CD4-positive, CD25-positive, alpha-beta regulatory T cell (primary cell): ENCODE measurements around the gene TMBIM1. TPM values are rescaled to one million over a fixed set of nuclear protein-coding genes. Genes with fewer than 3 reads are reported as not detected.

Experiments used
- ATAC-seq, 2 donors: fragments of 150-1000 bp; cut with Tn5 transposase; one replicate each; pipeline ENCODE4 v1.10.0; 2021; ENCODE audit warnings: low read depth in 2 of 2, moderate number of reproducible peaks in 2 of 2, moderate library complexity in 1 of 2
- DNase-seq, 3 donors: peaks; one replicate each; pipeline versions ENCODE4 v3.0.0 to v3.0.0-alpha.2; 2012 to 2022; ENCODE audit warnings: mixed read lengths in 1 of 3
- H3K27ac ChIP-seq: one replicate; pipeline ENCODE4 v1.7.0; 2013; ENCODE audit warnings: mild to moderate bottlenecking, low read length; ENCODE audit not compliant: insufficient read depth, poor library complexity, severe bottlenecking
- H3K27me3 ChIP-seq: one replicate; pipeline ENCODE4 v1.7.0; 2013; ENCODE audit warnings: low read length; ENCODE audit not compliant: control insufficient read depth, insufficient read depth
- H3K36me3 ChIP-seq: one replicate; pipeline ENCODE4 v1.7.0; 2013; ENCODE audit warnings: mild to moderate bottlenecking, low read length, moderate library complexity; ENCODE audit not compliant: control insufficient read depth, insufficient read depth
- H3K4me1 ChIP-seq: 2 replicates; pipeline ENCODE4 v1.7.0; 2013; ENCODE audit warnings: mild to moderate bottlenecking, low read length; ENCODE audit not compliant: insufficient read depth, control insufficient read depth, poor library complexity, severe bottlenecking
- H3K4me3 ChIP-seq: one replicate; pipeline ENCODE4 v1.7.0; 2013; ENCODE audit warnings: low read depth, mild to moderate bottlenecking, low read length, moderate library complexity
- H3K9me3 ChIP-seq, 2 experiments: 1 replicate in 1 of 2; 2 replicates in 1 of 2; pipeline ENCODE4 v1.7.0; 2013; ENCODE audit warnings: low read length in 2 of 2, mild to moderate bottlenecking in 1 of 2, moderate library complexity in 1 of 2; ENCODE audit not compliant: control insufficient read depth in 2 of 2
- H3K27ac Mint-ChIP-seq, 3 donors: one replicate each; pipeline ENCODE4 v1.8.0; 2020 to 2022; ENCODE audit warnings: mild to moderate bottlenecking in 3 of 3, mixed read lengths in 3 of 3, moderate library complexity in 2 of 3
- H3K27me3 Mint-ChIP-seq: one replicate; pipeline ENCODE4 v1.8.0; 2022; ENCODE audit warnings: mild to moderate bottlenecking, mixed read lengths
- H3K36me3 Mint-ChIP-seq: one replicate; pipeline ENCODE4 v1.8.0; 2020; ENCODE audit warnings: mixed read lengths
- H3K4me1 Mint-ChIP-seq, 4 donors: one replicate each; pipeline ENCODE4 v1.8.0; 2020 to 2022; ENCODE audit warnings: mixed read lengths in 4 of 4, mild to moderate bottlenecking in 1 of 4
- H3K4me3 Mint-ChIP-seq, 4 donors: one replicate each; pipeline ENCODE4 v1.8.0; 2020 to 2022; ENCODE audit warnings: mild to moderate bottlenecking in 4 of 4, mixed read lengths in 4 of 4, moderate library complexity in 3 of 4
- H3K9me3 Mint-ChIP-seq, 7 donors: one replicate each; pipeline ENCODE4 v1.8.0; 2020 to 2022; ENCODE audit warnings: mixed read lengths in 7 of 7, mild to moderate bottlenecking in 3 of 7, moderate library complexity in 2 of 7
- polyA plus RNA-seq, 4 donors: library from polyadenylated mRNA; unstranded; fragments of 300-500 nt; fragmentation: Illumina TruSeq; gene quantifications; one replicate each; pipeline ENCODE4 v1.2.3, GENCODE V29; 2021
- total RNA-seq: library from RNA; stranded (reverse); gene quantifications from one replicate; pipeline ENCODE4 v1.2.3, GENCODE V29; 2022

The TMBIM1 gene
- total and polyA plus RNA-seq, 5 donors from 2014 or later, result 96.4 to 180 (median 162) TPM

- peaks cover 57% of the 10 kb centered on the region for H3K36me3 ChIP-seq
- H3K9me3 Mint-ChIP-seq, result no peaks in the 10 kb centered on the region
- H3K27ac Mint-ChIP-seq, result peak overlapping the region; percentile 16 to 35 (median 17)
- no peak for DNase-seq
- H3K27me3 Mint-ChIP-seq, result no peaks in the 10 kb centered on the region
- H3K4me1 Mint-ChIP-seq, result peaks cover 5 to 30% (median 15%) of the 10 kb centered on the region in 4 donors
- peak overlapping the region in 1 of 4 donors; percentile 6 for H3K4me3 Mint-ChIP-seq
- no peaks in the 10 kb centered on the region for H3K27me3 ChIP-seq
- H3K36me3 Mint-ChIP-seq, result peaks cover 33% of the 10 kb centered on the region
- no peaks in the 10 kb centered on the region for H3K9me3 ChIP-seq
- no peak overlapping the region for H3K27ac ChIP-seq
- ATAC-seq, result no peak
- peaks cover 6% of the 10 kb centered on the region for H3K4me1 ChIP-seq
- H3K4me3 ChIP-seq, result no peak overlapping the region
These were observed 36.9 kb downstream of the TMBIM1 start for GRCh38 chr2:218255446-218255845.

DNA sequence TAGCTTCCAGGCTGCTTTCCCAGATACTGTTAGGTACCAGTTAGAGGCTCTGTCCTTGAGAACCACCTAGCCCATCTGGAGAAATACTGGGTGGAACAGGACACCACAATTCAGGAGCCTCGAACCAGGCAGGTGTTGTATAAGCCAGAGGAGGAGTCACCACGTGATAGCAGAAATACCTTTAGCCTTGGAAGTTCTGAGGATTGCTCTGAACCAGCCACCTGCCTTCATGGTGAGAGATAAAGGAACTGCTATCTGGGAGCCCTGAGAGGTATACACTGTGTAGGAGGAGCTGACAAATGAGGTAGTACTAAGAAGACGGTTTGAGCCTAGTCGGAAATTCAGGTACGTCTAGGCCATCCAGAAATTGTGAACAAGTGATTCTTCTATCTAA, 39.1 kb downstream of the TMBIM1 start:
- no peak overlapping the region for H3K27ac ChIP-seq
- no peak for ATAC-seq

GRCh38 chr2:218252509-218253231, 39.6 kb downstream of the TMBIM1 start:
- Histone ChIP-seq H3K4me3 (no peak overlapping the region), H3K27me3 (no peaks in the 10 kb centered on the region), H3K4me1 (peaks cover 5% of the 10 kb centered on the region), H3K9me3 (no peaks in the 10 kb centered on the region), H3K27ac (no peak overlapping the region), H3K36me3 (peaks cover 85% of the 10 kb centered on the region)
- peaks cover 5 to 12% (median 10%) of the 10 kb centered on the region in 4 donors for H3K4me1 Mint-ChIP-seq
- H3K27ac Mint-ChIP-seq, result peak overlapping the region in 1 of 3 donors; percentile 46
- H3K4me3 Mint-ChIP-seq, result no peak overlapping the region
- H3K9me3 Mint-ChIP-seq, result no peaks in the 10 kb centered on the region
- DNase-seq (no peak), ATAC-seq (no peak)
- no peaks in the 10 kb centered on the region for H3K27me3 Mint-ChIP-seq
- H3K36me3 Mint-ChIP-seq, result peaks cover 51% of the 10 kb centered on the region

More for the DNA sequence above, 39.1 kb downstream of the TMBIM1 start:
- DNase-seq, result no peak
- Mint-ChIP-seq H3K9me3 (no peaks in the 10 kb centered on the region), H3K4me1 (peaks cover 5 to 15% (median 12%) of the 10 kb centered on the region in 4 donors), H3K27ac (no peak overlapping the region), H3K27me3 (no peaks in the 10 kb centered on the region), H3K36me3 (peaks cover 46% of the 10 kb centered on the region), H3K4me3 (no peak overlapping the region)
- H3K36me3 ChIP-seq, result peaks cover 79% of the 10 kb centered on the region
- peaks cover 6% of the 10 kb centered on the region for H3K4me1 ChIP-seq
- no peaks in the 10 kb centered on the region for H3K9me3 ChIP-seq
- H3K4me3 ChIP-seq, result no peak overlapping the region
- H3K27me3 ChIP-seq, result no peaks in the 10 kb centered on the region

GRCh38 chr2:218249691-218250090, 42.6 kb downstream of the TMBIM1 start:
- Mint-ChIP-seq H3K27ac (peak overlapping the region in 1 of 3 donors; percentile 69), H3K4me3 (no peak overlapping the region), H3K9me3 (no peaks in the 10 kb centered on the region), H3K4me1 (peaks cover 0 to 10% (median 5%) of the 10 kb centered on the region in 4 donors), H3K36me3 (peaks cover 48% of the 10 kb centered on the region), H3K27me3 (no peaks in the 10 kb centered on the region)
- no peaks in the 10 kb centered on the region for H3K27me3 ChIP-seq
- no peak overlapping the region for H3K4me3 ChIP-seq
- DNase-seq, result no peak
- H3K4me1 ChIP-seq, result no peaks in the 10 kb centered on the region
- H3K9me3 ChIP-seq, result no peaks in the 10 kb centered on the region
- ATAC-seq, result no peak
- H3K27ac ChIP-seq, result peak overlapping the region; percentile 15
- peaks cover 99% of the 10 kb centered on the region for H3K36me3 ChIP-seq

GRCh38 chr2:218245214-218245613, 47.1 kb downstream of the TMBIM1 start:
- no peak for DNase-seq
- Mint-ChIP-seq H3K4me3 (no peak overlapping the region), H3K36me3 (peaks cover 45% of the 10 kb centered on the region), H3K9me3 (no peaks in the 10 kb centered on the region), H3K27ac (peak overlapping the region in 1 of 3 donors; percentile 77), H3K4me1 (peaks cover 4 to 38% (median 26%) of the 10 kb centered on the region in 4 donors), H3K27me3 (no peaks in the 10 kb centered on the region)
- Histone ChIP-seq H3K9me3 (no peaks in the 10 kb centered on the region), H3K27ac (no peak overlapping the region), H3K27me3 (no peaks in the 10 kb centered on the region), H3K4me3 (no peak overlapping the region), H3K36me3 (peaks cover 98% of the 10 kb centered on the region), H3K4me1 (peaks cover 6% of the 10 kb centered on the region)
- ATAC-seq, result no peak

DNA sequence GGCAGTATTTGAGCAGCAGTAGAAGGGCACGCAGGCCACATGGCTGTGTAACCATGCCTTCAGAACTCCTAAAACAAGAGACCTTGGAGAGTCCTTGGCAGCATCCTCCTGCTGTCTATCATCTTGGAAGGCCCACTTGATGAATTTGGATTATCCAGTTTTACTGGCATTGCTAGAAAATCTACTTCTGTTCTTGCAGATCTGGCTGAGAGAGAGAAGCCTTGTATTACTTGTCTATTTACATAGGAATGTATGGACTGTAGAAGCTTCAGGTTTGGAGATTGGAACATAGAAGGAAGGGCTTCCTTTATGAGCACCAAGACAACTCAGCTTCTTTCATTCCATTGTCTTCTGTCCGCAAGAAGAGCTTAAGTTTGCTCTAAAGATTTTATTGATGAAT, 47.6 kb downstream of the TMBIM1 start:
- no peaks in the 10 kb centered on the region for H3K27me3 ChIP-seq
- no peaks in the 10 kb centered on the region for H3K9me3 ChIP-seq
- H3K36me3 Mint-ChIP-seq, result peaks cover 39% of the 10 kb centered on the region
- peaks cover 6% of the 10 kb centered on the region for H3K4me1 ChIP-seq
- H3K27ac Mint-ChIP-seq, result peak overlapping the region in 2 of 3 donors; percentile 77 to 86
- peaks cover 4 to 34% (median 25%) of the 10 kb centered on the region in 4 donors for H3K4me1 Mint-ChIP-seq
- H3K27me3 Mint-ChIP-seq, result no peaks in the 10 kb centered on the region
- ATAC-seq (no peak), DNase-seq (no peak)
- peaks cover 96% of the 10 kb centered on the region for H3K36me3 ChIP-seq
- no peak overlapping the region for H3K4me3 ChIP-seq
- no peaks in the 10 kb centered on the region for H3K9me3 Mint-ChIP-seq
- H3K4me3 Mint-ChIP-seq, result no peak overlapping the region
- H3K27ac ChIP-seq, result no peak overlapping the region

GRCh38 chr2:218244204-218244603, 48.1 kb downstream of the TMBIM1 start:
- peaks cover 6% of the 10 kb centered on the region for H3K4me1 ChIP-seq
- H3K27ac Mint-ChIP-seq, result peak overlapping the region in 2 of 3 donors; percentile 82 to 86
- H3K36me3 Mint-ChIP-seq, result peaks cover 37% of the 10 kb centered on the region
- DNase-seq (no peak), ATAC-seq (no peak)
- no peak overlapping the region for H3K4me3 ChIP-seq
- no peaks in the 10 kb centered on the region for H3K9me3 Mint-ChIP-seq
- no peak overlapping the region for H3K27ac ChIP-seq
- no peaks in the 10 kb centered on the region for H3K27me3 Mint-ChIP-seq
- H3K27me3 ChIP-seq, result no peaks in the 10 kb centered on the region
- no peaks in the 10 kb centered on the region for H3K9me3 ChIP-seq
- peaks cover 95% of the 10 kb centered on the region for H3K36me3 ChIP-seq
- no peak overlapping the region for H3K4me3 Mint-ChIP-seq
- peaks cover 4 to 34% (median 25%) of the 10 kb centered on the region in 4 donors for H3K4me1 Mint-ChIP-seq

DNA sequence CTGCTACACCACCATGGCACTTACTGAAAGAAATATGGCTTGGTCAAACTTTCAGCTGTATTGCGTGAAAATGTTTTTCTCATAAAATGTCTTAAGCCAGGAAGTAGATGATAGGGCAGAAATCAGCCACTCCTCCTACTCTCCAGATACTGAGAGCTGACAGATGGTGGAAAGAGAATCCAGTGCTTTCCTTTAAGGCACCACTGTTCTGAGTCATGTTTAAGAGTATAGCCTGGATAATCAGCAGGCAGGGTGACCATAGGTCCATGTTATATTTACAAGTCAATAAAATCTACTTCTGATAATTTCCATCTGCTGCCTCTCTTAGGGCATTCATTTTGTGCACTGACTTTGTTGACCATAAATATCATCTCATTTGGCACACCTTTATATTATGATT, 53.4 kb downstream of the TMBIM1 start:
- ATAC-seq (no peak), DNase-seq (no peak)
- peaks cover 6% of the 10 kb centered on the region for H3K4me1 ChIP-seq
- H3K27me3 Mint-ChIP-seq, result no peaks in the 10 kb centered on the region
- H3K4me3 ChIP-seq, result no peak overlapping the region
- H3K36me3 Mint-ChIP-seq, result peaks cover 51% of the 10 kb centered on the region
- peak overlapping the region in 1 of 3 donors; percentile 15 for H3K27ac Mint-ChIP-seq
- H3K27ac ChIP-seq, result peak overlapping the region; percentile 18
- no peaks in the 10 kb centered on the region for H3K27me3 ChIP-seq
- H3K4me1 Mint-ChIP-seq, result peaks cover 13 to 40% (median 21%) of the 10 kb centered on the region in 4 donors
- no peaks in the 10 kb centered on the region for H3K9me3 ChIP-seq
- H3K4me3 Mint-ChIP-seq, result no peak overlapping the region
- peaks cover 95% of the 10 kb centered on the region for H3K36me3 ChIP-seq
- H3K9me3 Mint-ChIP-seq, result no peaks in the 10 kb centered on the region
